Glomerular endothelial cell (primary cell): ENCODE results near the gene ITGB6. TPM values are rescaled to one million over a fixed set of nuclear protein-coding genes. Genes with fewer than 3 reads are reported as not detected.

ENCODE experiments used
- DNase-seq: peaks from one replicate; pipeline ENCODE4 v3.0.0-alpha.2; 2011; ENCODE audit warnings: low read depth, low spot score; ENCODE audit errors: extremely low read depth
- total RNA-seq: library from RNA; depleted of rRNA; stranded (reverse); fragments of >200 nt; gene quantifications from 2 replicates; pipeline ENCODE4 v1.2.3, GENCODE V29; 2015

Gene ITGB6
- total RNA-seq, 1 donor from 2014 or later, result 0.47 TPM

GRCh38 chr2:160221391-160222276 is 21.6 kb upstream of the ITGB6 start:
- no peak for DNase-seq

- DNase-seq, result no peak
Observed at GRCh38 chr2:160220545-160221009, 20.5 kb upstream of the ITGB6 start.

- DNase-seq, result no peak
Observed at GRCh38 chr2:160220026-160220425, 20.0 kb upstream of the ITGB6 start.

- DNase-seq, result no peak
Observed at GRCh38 chr2:160214461-160215445, 14.7 kb upstream of the ITGB6 start.

GRCh38 chr2:160213511-160213910 is 13.4 kb upstream of the ITGB6 start:
- DNase-seq, result no peak

GRCh38 chr2:160210599-160211138 is 10.6 kb upstream of the ITGB6 start:
- peak; percentile 56 for DNase-seq

GRCh38 chr2:160209516-160209856 is 9.4 kb upstream of the ITGB6 start:
- DNase-seq, result no peak

GRCh38 chr2:160208655-160209515 is 8.8 kb upstream of the ITGB6 start:
- no peak for DNase-seq

GRCh38 chr2:160207804-160208654 is 8.0 kb upstream of the ITGB6 start:
- DNase-seq, result peak; percentile 68

GRCh38 chr2:160207271-160207670 is 7.2 kb upstream of the ITGB6 start:
- no peak for DNase-seq

GRCh38 chr2:160206436-160206835 is 6.4 kb upstream of the ITGB6 start:
- no peak for DNase-seq

- DNase-seq, result peak; percentile 92
Observed at GRCh38 chr2:160205505-160205904, 5.4 kb upstream of the ITGB6 start.

GRCh38 chr2:160203422-160203821 is 3.4 kb upstream of the ITGB6 start:
- DNase-seq, result no peak

GRCh38 chr2:160203007-160203406 is 2.9 kb upstream of the ITGB6 start:
- DNase-seq, result no peak

GRCh38 chr2:160201849-160202539 is 1.9 kb upstream of the ITGB6 start:
- no peak for DNase-seq

GRCh38 chr2:160200921-160201320 is 849 bp upstream of the ITGB6 start:
- no peak for DNase-seq

GRCh38 chr2:160199053-160199452 is 1.0 kb downstream of the ITGB6 start:
- DNase-seq, result no peak

- DNase-seq, result no peak
Observed at GRCh38 chr2:160197587-160197986, 2.5 kb downstream of the ITGB6 start.

GRCh38 chr2:160194946-160195345 is 5.1 kb downstream of the ITGB6 start:
- DNase-seq, result no peak
